IPS-20b (cell line): ENCODE measurements around the gene NLRP3.
"Not testable (repeated sequence)": the region's sequence is repeated elsewhere in the genome, so short reads cannot be mapped to it uniquely, and the experiment has no call there.

Source experiments
- H3K27ac ChIP-seq: one replicate; pipeline ENCODE4 v1.5.1; 2013; ENCODE audit warnings: low read length
- H3K27me3 ChIP-seq: 2 replicates; pipeline ENCODE4 v1.6.1; 2013; ENCODE audit warnings: mild to moderate bottlenecking, low read length, inconsistent platforms; ENCODE audit not compliant: insufficient read depth
- H3K36me3 ChIP-seq: 2 replicates; pipeline ENCODE4 v1.6.1; 2013; ENCODE audit warnings: low read depth, mild to moderate bottlenecking, inconsistent platforms, low read length, moderate library complexity; ENCODE audit not compliant: insufficient read depth
- H3K4me1 ChIP-seq: 2 replicates; pipeline ENCODE4 v1.6.1; 2013; ENCODE audit warnings: mild to moderate bottlenecking, control low read depth, inconsistent platforms, low read length, moderate library complexity; ENCODE audit not compliant: insufficient read depth
- H3K4me3 ChIP-seq: 2 replicates; pipeline ENCODE4 v1.5.1; 2013; ENCODE audit warnings: mild to moderate bottlenecking, low read length, inconsistent platforms
- H3K9ac ChIP-seq: 2 replicates; pipeline ENCODE4 v1.6.1; 2013; ENCODE audit warnings: low read depth, mild to moderate bottlenecking, inconsistent platforms, low read length, moderate library complexity
- H3K9me3 ChIP-seq: 2 replicates; pipeline ENCODE4 v1.6.1; 2013; ENCODE audit warnings: mild to moderate bottlenecking, low read depth, low read length, inconsistent platforms; ENCODE audit not compliant: insufficient read depth

Gene NLRP3

DNA sequence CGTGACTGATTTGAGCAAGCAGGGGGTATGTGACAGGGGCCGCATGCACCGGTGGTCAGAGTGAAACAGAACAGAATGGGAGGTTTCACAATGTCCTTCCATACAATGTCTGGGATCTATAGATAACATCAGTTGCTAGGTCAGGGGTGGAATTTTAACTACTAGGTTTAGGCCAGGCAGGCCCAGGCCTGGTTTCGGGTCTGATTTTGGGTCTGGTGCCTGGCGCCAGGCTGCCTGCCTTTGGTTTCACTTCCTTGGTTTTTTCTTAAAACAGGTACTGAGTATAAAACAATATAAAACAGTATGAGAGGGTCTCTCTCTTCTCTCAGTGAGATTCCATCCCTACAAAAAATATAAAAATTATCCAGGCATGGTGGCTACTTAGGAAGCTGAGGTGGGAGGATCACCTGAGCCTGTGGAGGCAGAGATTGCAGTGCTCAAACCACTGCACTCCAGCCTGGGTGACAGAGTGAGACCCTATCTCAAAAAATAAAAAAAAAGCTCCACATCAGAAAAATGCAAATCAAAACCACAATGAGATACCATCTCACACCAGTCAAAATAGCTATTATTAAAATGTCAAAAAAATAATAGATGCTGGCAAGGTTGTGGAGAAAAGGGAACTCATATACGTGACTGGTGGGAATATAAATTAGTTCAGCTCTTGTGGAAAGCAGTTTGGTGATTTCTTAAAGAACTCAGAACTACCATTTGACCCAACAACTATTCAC, 60.5 kb downstream of the NLRP3 start:
- H3K36me3 ChIP-seq, H3K4me3 ChIP-seq, H3K9ac ChIP-seq, H3K27me3 ChIP-seq, H3K27ac ChIP-seq, H3K9me3 ChIP-seq: not testable (repeated sequence)
- peaks cover 12% of the 10 kb centered on the region; the same call in 1 of the 2 replicates for H3K4me1 ChIP-seq

GRCh38 chr1:247482747-247483146, 66.8 kb downstream of the NLRP3 start:
- no peaks in the 10 kb centered on the region for H3K9me3 ChIP-seq
- H3K9ac ChIP-seq = no peak overlapping the region
- H3K36me3 ChIP-seq = no peaks in the 10 kb centered on the region
- no peaks in the 10 kb centered on the region for H3K4me1 ChIP-seq
- no peak overlapping the region for H3K4me3 ChIP-seq
- H3K27ac ChIP-seq = no peak overlapping the region
- H3K27me3 ChIP-seq = no peaks in the 10 kb centered on the region

- H3K36me3 ChIP-seq = no peaks in the 10 kb centered on the region
- no peak overlapping the region for H3K9ac ChIP-seq
- no peaks in the 10 kb centered on the region for H3K9me3 ChIP-seq
- no peaks in the 10 kb centered on the region for H3K27me3 ChIP-seq
- H3K4me3 ChIP-seq = no peak overlapping the region
- H3K4me1 ChIP-seq = no peaks in the 10 kb centered on the region
- H3K27ac ChIP-seq = no peak overlapping the region
Observed at GRCh38 chr1:247487057-247487456, 71.1 kb downstream of the NLRP3 start.

GRCh38 chr1:247491328-247491727, 75.4 kb downstream of the NLRP3 start:
- no peak overlapping the region for H3K27ac ChIP-seq
- H3K36me3 ChIP-seq = no peaks in the 10 kb centered on the region
- no peak overlapping the region for H3K9ac ChIP-seq
- no peak overlapping the region for H3K4me3 ChIP-seq
- no peaks in the 10 kb centered on the region for H3K9me3 ChIP-seq
- H3K27me3 ChIP-seq = no peaks in the 10 kb centered on the region
- no peaks in the 10 kb centered on the region for H3K4me1 ChIP-seq

- Histone ChIP-seq H3K4me1 (no peaks in the 10 kb centered on the region), H3K27me3 (no peaks in the 10 kb centered on the region), H3K9me3 (no peaks in the 10 kb centered on the region), H3K27ac (no peak overlapping the region), H3K36me3 (no peaks in the 10 kb centered on the region), H3K9ac (no peak overlapping the region), H3K4me3 (no peak overlapping the region)
Observed at GRCh38 chr1:247493106-247493505, 77.1 kb downstream of the NLRP3 start.

DNA sequence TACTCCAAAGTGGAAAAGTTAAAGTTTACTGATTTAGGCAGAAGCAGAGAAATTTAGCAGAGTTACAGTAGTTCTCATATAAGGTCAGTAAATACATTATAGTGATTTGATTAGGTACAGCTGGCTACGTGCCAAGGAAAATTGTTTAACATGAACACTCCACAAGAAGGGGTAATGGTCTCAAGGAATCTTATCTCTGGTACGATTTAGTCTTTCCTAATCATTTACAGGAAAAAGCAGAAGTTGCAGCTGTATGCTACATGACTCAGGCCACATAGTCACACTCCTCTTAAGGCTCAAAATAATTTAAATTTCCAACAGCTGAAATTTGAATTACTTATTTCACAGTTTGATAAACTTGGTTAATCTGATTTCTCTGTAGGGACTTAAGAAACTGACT, 78.8 kb downstream of the NLRP3 start:
- no peaks in the 10 kb centered on the region for H3K4me1 ChIP-seq
- no peak overlapping the region for H3K4me3 ChIP-seq
- H3K9me3 ChIP-seq = no peaks in the 10 kb centered on the region
- no peak overlapping the region for H3K27ac ChIP-seq
- H3K36me3 ChIP-seq = no peaks in the 10 kb centered on the region
- no peaks in the 10 kb centered on the region for H3K27me3 ChIP-seq
- no peak overlapping the region for H3K9ac ChIP-seq

- H3K36me3 ChIP-seq = no peaks in the 10 kb centered on the region
- no peaks in the 10 kb centered on the region for H3K4me1 ChIP-seq
- H3K4me3 ChIP-seq = no peak overlapping the region
- H3K27me3 ChIP-seq = no peaks in the 10 kb centered on the region
- H3K27ac ChIP-seq = no peak overlapping the region
- no peaks in the 10 kb centered on the region for H3K9me3 ChIP-seq
- no peak overlapping the region for H3K9ac ChIP-seq
Observed at GRCh38 chr1:247496581-247497285, 80.8 kb downstream of the NLRP3 start.
